H9 (cell line): Measurements from ENCODE around the gene WIPI1. TPM values are rescaled to one million over a fixed set of nuclear protein-coding genes. Genes with fewer than 3 reads are reported as not detected.

Experiments
- DNase-seq: peaks from one replicate; pipeline ENCODE4 v3.0.0-alpha.2; 2017
- H2AFZ ChIP-seq: one replicate; pipeline ENCODE4 v1.6.1; 2013; ENCODE audit warnings: mild to moderate bottlenecking, low read length, control low read depth, moderate library complexity
- H2AK5ac ChIP-seq: 2 replicates; pipeline ENCODE4 v1.6.1; 2013; ENCODE audit warnings: low read length, control low read depth, mixed read lengths; ENCODE audit not compliant: insufficient read length
- H2BK120ac ChIP-seq: one replicate; pipeline ENCODE4 v1.6.1; 2013; ENCODE audit warnings: low read depth, mild to moderate bottlenecking, low read length, control low read depth, inconsistent platforms; ENCODE audit not compliant: poor library complexity, severe bottlenecking
- H2BK12ac ChIP-seq: 2 replicates; pipeline ENCODE4 v1.6.1; 2013; ENCODE audit warnings: low read length, control low read depth, mixed read lengths, low read depth; ENCODE audit not compliant: insufficient read length
- H2BK15ac ChIP-seq: 2 replicates; pipeline ENCODE4 v1.6.1; 2013; ENCODE audit warnings: low read depth, low read length, control low read depth
- H2BK20ac ChIP-seq: one replicate; pipeline ENCODE4 v1.6.1; 2013; ENCODE audit warnings: low read depth, mild to moderate bottlenecking, low read length, control low read depth, inconsistent platforms; ENCODE audit not compliant: poor library complexity, severe bottlenecking
- H2BK5ac ChIP-seq: 2 replicates; pipeline ENCODE4 v1.6.1; 2013; ENCODE audit warnings: low read length, control low read depth, mixed read lengths; ENCODE audit not compliant: insufficient read length
- H3K14ac ChIP-seq: 2 replicates; pipeline ENCODE4 v1.6.1; 2013; ENCODE audit warnings: low read length, control low read depth; ENCODE audit not compliant: insufficient read depth
- H3K18ac ChIP-seq: 2 replicates; pipeline ENCODE4 v1.6.1; 2013; ENCODE audit warnings: low read depth, mild to moderate bottlenecking, mixed read lengths, low read length, control low read depth; ENCODE audit not compliant: insufficient read length
- H3K23ac ChIP-seq: 2 replicates; pipeline ENCODE4 v1.6.1; 2013; ENCODE audit warnings: low read length, control low read depth, mixed read lengths, low read depth; ENCODE audit not compliant: insufficient read length
- H3K23me2 ChIP-seq: 2 replicates; pipeline ENCODE4 v1.6.1; 2013; ENCODE audit warnings: low read depth, mild to moderate bottlenecking, mixed read lengths, low read length, control low read depth; ENCODE audit not compliant: insufficient read length, poor library complexity, severe bottlenecking
- H3K27ac ChIP-seq: 2 replicates; pipeline ENCODE4 v1.5.1; 2013; ENCODE audit warnings: low read length, control low read depth, mixed read lengths, low read depth; ENCODE audit not compliant: insufficient read length
- H3K27me3 ChIP-seq: 2 replicates; pipeline ENCODE4 v1.6.1; 2013; ENCODE audit warnings: low read length, control low read depth, inconsistent platforms; ENCODE audit not compliant: insufficient read depth
- H3K4ac ChIP-seq: 2 replicates; pipeline ENCODE4 v1.6.1; 2013; ENCODE audit warnings: low read depth, mild to moderate bottlenecking, control low read depth, inconsistent platforms, low read length, moderate library complexity
- H3K4me1 ChIP-seq: 2 replicates; pipeline ENCODE4 v1.6.1; 2013; ENCODE audit warnings: low read length, control low read depth, inconsistent platforms; ENCODE audit not compliant: insufficient read depth
- H3K4me2 ChIP-seq: 2 replicates; pipeline ENCODE4 v1.6.1; 2013; ENCODE audit warnings: low read length, control low read depth, mixed read lengths; ENCODE audit not compliant: insufficient read length, insufficient read depth
- H3K56ac ChIP-seq: 2 replicates; pipeline ENCODE4 v1.6.1; 2013; ENCODE audit warnings: low read depth, mild to moderate bottlenecking, mixed read lengths, low read length, control low read depth; ENCODE audit not compliant: insufficient read length
- H3K79me1 ChIP-seq: 2 replicates; pipeline ENCODE4 v1.6.1; 2013; ENCODE audit warnings: low read depth, mild to moderate bottlenecking, moderate library complexity, low read length, control low read depth, inconsistent platforms; ENCODE audit not compliant: insufficient read depth, poor library complexity, severe bottlenecking
- H3K79me2 ChIP-seq: 2 replicates; pipeline ENCODE4 v1.6.1; 2013; ENCODE audit warnings: low read length, control low read depth, inconsistent platforms; ENCODE audit not compliant: insufficient read depth
- H3K9ac ChIP-seq: 2 replicates; pipeline ENCODE4 v1.6.1; 2013; ENCODE audit warnings: low read length, control low read depth, mixed read lengths; ENCODE audit not compliant: insufficient read length; ENCODE audit errors: extremely low read depth
- H3K9me3 ChIP-seq: one replicate; pipeline ENCODE4 v1.6.1; 2013; ENCODE audit warnings: low read depth, low read length, inconsistent platforms; ENCODE audit not compliant: control insufficient read depth
- H3T11ph ChIP-seq: one replicate; pipeline ENCODE4 v1.6.1; 2013; ENCODE audit warnings: mild to moderate bottlenecking, low read length, control low read depth, inconsistent platforms
- H4K20me1 ChIP-seq: one replicate; pipeline ENCODE4 v1.6.1; 2013; ENCODE audit not compliant: control insufficient read depth, insufficient read length, insufficient read depth
- H4K5ac ChIP-seq: 2 replicates; pipeline ENCODE4 v1.6.1; 2013; ENCODE audit warnings: low read depth, mild to moderate bottlenecking, mixed read lengths, low read length, control low read depth; ENCODE audit not compliant: insufficient read length
- H4K8ac ChIP-seq: replicated peaks from 2 replicates; pipeline ENCODE4 v1.6.1; 2013; ENCODE audit warnings: low read length, control low read depth, mixed read lengths, low read depth; ENCODE audit not compliant: insufficient read length
- H4K91ac ChIP-seq: 2 replicates; pipeline ENCODE4 v1.6.1; 2013; ENCODE audit warnings: low read depth, mild to moderate bottlenecking, moderate library complexity, mixed read lengths, low read length, control low read depth; ENCODE audit not compliant: insufficient read length
- H3K27ac Mint-ChIP-seq, 3 experiments: 2 replicates in 2 of 3; 3 replicates in 1 of 3; pipeline ENCODE4 v1.8.0; 2020 to 2021; ENCODE audit warnings: mixed read lengths in 3 of 3, mild to moderate bottlenecking in 1 of 3, moderate library complexity in 1 of 3
- H3K27me3 Mint-ChIP-seq: 2 replicates; pipeline ENCODE4 v1.8.0; 2021; ENCODE audit warnings: low read depth, mild to moderate bottlenecking, moderate library complexity, mixed read lengths
- H3K36me3 Mint-ChIP-seq, 3 experiments: 2 replicates in 2 of 3; 3 replicates in 1 of 3; pipeline ENCODE4 v1.8.0; 2020 to 2021; ENCODE audit warnings: low read depth in 3 of 3, mixed read lengths in 3 of 3; ENCODE audit not compliant: insufficient read depth in 1 of 3
- H3K4me1 Mint-ChIP-seq, 2 experiments: 2 replicates each; pipeline ENCODE4 v1.8.0; 2020; ENCODE audit warnings: mixed read lengths in 2 of 2
- H3K4me3 Mint-ChIP-seq, 2 experiments: 2 replicates in 1 of 2; 3 replicates in 1 of 2; pipeline ENCODE4 v1.8.0; 2020 to 2021; ENCODE audit warnings: mild to moderate bottlenecking in 2 of 2, mixed read lengths in 2 of 2, moderate library complexity in 1 of 2
- H3K9me3 Mint-ChIP-seq, 2 experiments: 2 replicates in 1 of 2; 3 replicates in 1 of 2; pipeline ENCODE4 v1.8.0; 2020; ENCODE audit warnings: mild to moderate bottlenecking in 2 of 2, mixed read lengths in 2 of 2, moderate library complexity in 1 of 2
- WGBS: extraction: QIAGEN DNeasy Blood & Tissue Kit; methylation state at CpG from one replicate; pipeline ENCODE4 v1.1.7; 2013; ENCODE audit warnings: missing lambda C conversion rate, low lambda C conversion rate, mixed read lengths; ENCODE audit not compliant: insufficient read length; ENCODE audit errors: extremely low coverage; 5-methylcytosine and 5-hydroxymethylcytosine counted together
- total RNA-seq: library from RNA; stranded (reverse); gene quantifications from 2 replicates; pipeline ENCODE4 v1.2.1, GENCODE V29; 2021
- TF ChIP-seq, protein P1 (sequence below): fragments of 200-600 bp; sonication (generic); conservative IDR thresholded peaks from 3 replicates; pipeline ENCODE4 v1.8.0; 2021; ENCODE audit warnings: antibody characterized with exemption, mild to moderate bottlenecking

The WIPI1 gene
- total RNA-seq, 1 experiment from 2014 or later = 15.4 TPM

- Histone ChIP-seq H4K8ac (no peak overlapping the region), H3K4me1 (no peaks in the 10 kb centered on the region), H2AK5ac (no peak overlapping the region), H2BK15ac (no peak overlapping the region), H3K9me3 (no peaks in the 10 kb centered on the region), H3K4me2 (no peak overlapping the region), H3K56ac (no peak overlapping the region), H3K79me1 (no peaks in the 10 kb centered on the region), H3K18ac (no peak overlapping the region), H3K27ac (no peak overlapping the region), H3K27me3 (no peaks in the 10 kb centered on the region), H2BK5ac (no peak overlapping the region), H4K20me1 (no peaks in the 10 kb centered on the region), H3K23me2 (no peaks in the 10 kb centered on the region), H2AFZ (no peak overlapping the region), H4K5ac (no peak overlapping the region), H3T11ph (no peak overlapping the region), H3K4ac (no peak overlapping the region), H2BK20ac (no peak overlapping the region), H3K14ac (no peak overlapping the region), H3K79me2 (no peaks in the 10 kb centered on the region), H3K23ac (no peak overlapping the region), H4K91ac (no peak overlapping the region), H3K9ac (no peak overlapping the region), H2BK120ac (no peak overlapping the region), H2BK12ac (no peak overlapping the region)
- DNase-seq = no peak
- Mint-ChIP-seq H3K36me3 (no peaks in the 10 kb centered on the region), H3K4me1 (peaks cover 0 to 3% of the 10 kb centered on the region in 2 experiments; a peak in 2 of 4 replicates), H3K9me3 (no peaks in the 10 kb centered on the region), H3K4me3 (no peak overlapping the region), H3K27ac (no peak overlapping the region), H3K27me3 (peaks cover 5% of the 10 kb centered on the region; the same call in 1 of the 2 replicates)
- no CpG with 5 or more reads among the region's 4 CpGs for WGBS
- TF ChIP-seq, protein P1, sequence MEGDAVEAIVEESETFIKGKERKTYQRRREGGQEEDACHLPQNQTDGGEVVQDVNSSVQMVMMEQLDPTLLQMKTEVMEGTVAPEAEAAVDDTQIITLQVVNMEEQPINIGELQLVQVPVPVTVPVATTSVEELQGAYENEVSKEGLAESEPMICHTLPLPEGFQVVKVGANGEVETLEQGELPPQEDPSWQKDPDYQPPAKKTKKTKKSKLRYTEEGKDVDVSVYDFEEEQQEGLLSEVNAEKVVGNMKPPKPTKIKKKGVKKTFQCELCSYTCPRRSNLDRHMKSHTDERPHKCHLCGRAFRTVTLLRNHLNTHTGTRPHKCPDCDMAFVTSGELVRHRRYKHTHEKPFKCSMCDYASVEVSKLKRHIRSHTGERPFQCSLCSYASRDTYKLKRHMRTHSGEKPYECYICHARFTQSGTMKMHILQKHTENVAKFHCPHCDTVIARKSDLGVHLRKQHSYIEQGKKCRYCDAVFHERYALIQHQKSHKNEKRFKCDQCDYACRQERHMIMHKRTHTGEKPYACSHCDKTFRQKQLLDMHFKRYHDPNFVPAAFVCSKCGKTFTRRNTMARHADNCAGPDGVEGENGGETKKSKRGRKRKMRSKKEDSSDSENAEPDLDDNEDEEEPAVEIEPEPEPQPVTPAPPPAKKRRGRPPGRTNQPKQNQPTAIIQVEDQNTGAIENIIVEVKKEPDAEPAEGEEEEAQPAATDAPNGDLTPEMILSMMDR = no peak
Measured at GRCh38 chr17:68489919-68490318, 32.6 kb upstream of the WIPI1 start.
